Dermis blood vessel endothelial cell (primary cell): ENCODE results near the gene WHRN. TPM values are rescaled to one million over a fixed set of nuclear protein-coding genes. Genes with fewer than 3 reads are reported as not detected.

Experiments used
- DNase-seq: peaks from one replicate; pipeline ENCODE4 v3.0.0; 2010
- total RNA-seq: library from RNA; depleted of rRNA; stranded (reverse); fragments of >200 nt; gene quantifications from 2 replicates; pipeline ENCODE4 v1.2.3, GENCODE V29; 2014

WHRN gene
- total RNA-seq, 1 donor from 2014 or later = 0.17 TPM

DNA sequence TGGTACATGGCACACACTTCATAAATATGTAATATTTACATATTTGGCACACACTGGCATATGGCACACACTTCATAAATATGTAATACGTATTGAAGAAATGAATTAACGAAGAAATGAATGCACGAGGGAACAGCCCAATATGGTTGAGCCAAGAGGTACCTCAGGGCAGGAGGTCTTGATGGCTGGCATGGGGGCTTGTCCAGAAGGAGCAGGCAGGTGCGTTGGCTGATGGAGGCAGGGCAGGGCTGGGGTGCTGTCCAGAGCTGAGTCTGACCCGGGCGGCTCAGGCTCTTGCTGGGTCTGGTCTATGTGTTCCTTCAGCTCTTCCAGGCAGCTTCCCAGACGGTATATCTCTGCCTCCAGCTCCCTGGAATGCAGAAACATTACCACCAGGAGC is 143.7 kb downstream of the WHRN start:
- no peak for DNase-seq

DNA sequence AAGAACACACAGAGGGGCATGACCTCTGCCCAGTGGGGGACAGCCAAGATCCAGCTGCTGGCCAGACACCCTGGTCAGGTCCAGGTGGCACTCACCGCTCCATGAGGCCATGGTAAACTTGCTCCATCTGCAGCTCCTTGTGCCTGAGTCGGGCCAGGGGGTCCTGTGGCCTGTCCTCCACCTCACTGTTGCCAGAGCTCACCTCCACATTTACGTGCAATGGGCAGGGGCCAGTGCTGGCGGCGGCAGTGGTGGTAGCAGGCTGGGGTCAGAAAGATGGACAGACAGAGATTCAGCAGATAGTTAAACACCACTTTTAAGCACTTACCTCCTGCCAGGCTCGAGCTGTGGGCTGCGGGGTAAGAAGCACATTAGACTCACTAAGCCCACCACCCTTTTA is 145.5 kb downstream of the WHRN start:
- DNase-seq = no peak

- DNase-seq = no peak
These were observed 147.4 kb downstream of the WHRN start for GRCh38 chr9:114357911-114358328.

GRCh38 chr9:114357360-114357759 is 147.9 kb downstream of the WHRN start:
- DNase-seq = no peak

- DNase-seq = no peak
These were observed 148.5 kb downstream of the WHRN start for GRCh38 chr9:114356792-114357191.

DNA sequence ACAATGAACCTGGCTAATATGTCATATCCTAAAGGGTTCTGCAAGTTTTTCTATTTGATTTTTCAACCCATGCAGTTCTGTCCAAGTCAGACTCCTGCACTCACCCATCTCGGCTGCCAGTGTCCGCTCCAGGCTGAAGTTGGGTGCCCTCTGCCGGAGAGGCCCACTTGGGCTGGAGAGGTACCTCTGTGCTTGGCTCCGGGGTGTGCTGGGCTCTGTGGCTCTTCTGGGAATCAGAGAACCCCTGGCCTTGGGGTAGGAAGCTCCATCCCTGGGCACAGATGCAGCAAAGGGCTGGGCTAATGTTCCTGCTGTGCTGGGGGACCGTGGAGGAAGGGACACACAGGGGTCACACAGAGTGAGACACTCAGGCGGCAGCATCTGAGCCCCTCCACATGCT is 149.5 kb downstream of the WHRN start:
- no peak for DNase-seq

Other genes with a start within 250 kb of the WHRN start
- not detected in 2 replicates for gene ORM1, start 182.4 kb downstream of the WHRN start, total RNA-seq
- not detected in 2 replicates for gene ORM2, start 175.6 kb downstream of the WHRN start, total RNA-seq
- gene AKNA, start 117.5 kb downstream of the WHRN start, total RNA-seq = 2.0 and 3.6 TPM in 2 replicates
- gene ATP6V1G1, start 82.3 kb upstream of the WHRN start, total RNA-seq = 119 and 176 TPM in 2 replicates
- 2.5 and 3.9 TPM in 2 replicates for gene TMEM268, start 105.8 kb upstream of the WHRN start, total RNA-seq
- gene TEX53, start 152.3 kb upstream of the WHRN start, total RNA-seq = not detected in 2 replicates
- not detected in 2 replicates for gene TEX48, start 176.7 kb upstream of the WHRN start, total RNA-seq